HG02970 (cell line): ENCODE measurements around the gene GRAMD2B.

Experiments
- ATAC-seq: cut with Tn5 transposase; IDR thresholded peaks from one replicate; pipeline ENCODE4 v1.9.1; 2021; ENCODE audit warnings: mild to moderate bottlenecking, moderate library complexity, moderate number of reproducible peaks; ENCODE audit not compliant: unreplicated experiment, low FRiP score

Gene GRAMD2B

GRCh38 chr5:126471875-126472537 is 48.8 kb downstream of the GRAMD2B start:
- ATAC-seq, result no peak

GRCh38 chr5:126472538-126472889 is 49.3 kb downstream of the GRAMD2B start:
- ATAC-seq, result no peak

- ATAC-seq, result no peak
Measured at GRCh38 chr5:126477294-126478117, 54.3 kb downstream of the GRAMD2B start.

- no peak for ATAC-seq
Measured at GRCh38 chr5:126479810-126480209, 56.6 kb downstream of the GRAMD2B start.

DNA sequence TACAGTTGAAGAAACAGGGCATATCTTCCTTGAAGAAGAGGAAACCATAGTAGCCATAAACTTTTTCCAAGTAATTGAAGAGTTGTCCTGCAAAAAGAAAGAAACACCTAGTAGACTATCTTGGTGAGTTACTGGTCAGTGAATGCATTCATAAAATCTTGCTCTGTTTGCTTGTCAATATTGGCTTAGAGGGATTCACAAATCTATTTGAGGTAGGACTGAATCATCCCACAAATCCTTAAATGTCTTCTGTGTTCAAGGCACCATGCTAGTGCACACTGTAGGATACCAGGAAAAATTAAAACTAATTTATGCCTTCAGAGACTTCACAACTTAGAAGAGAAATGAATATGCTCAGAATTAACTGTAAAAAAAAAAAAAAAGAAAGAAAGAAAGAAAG is 57.6 kb downstream of the GRAMD2B start:
- no peak for ATAC-seq

- ATAC-seq, result no peak
Measured at GRCh38 chr5:126481243-126481642, 58.0 kb downstream of the GRAMD2B start.

GRCh38 chr5:126482591-126482990 is 59.4 kb downstream of the GRAMD2B start:
- no peak for ATAC-seq

DNA sequence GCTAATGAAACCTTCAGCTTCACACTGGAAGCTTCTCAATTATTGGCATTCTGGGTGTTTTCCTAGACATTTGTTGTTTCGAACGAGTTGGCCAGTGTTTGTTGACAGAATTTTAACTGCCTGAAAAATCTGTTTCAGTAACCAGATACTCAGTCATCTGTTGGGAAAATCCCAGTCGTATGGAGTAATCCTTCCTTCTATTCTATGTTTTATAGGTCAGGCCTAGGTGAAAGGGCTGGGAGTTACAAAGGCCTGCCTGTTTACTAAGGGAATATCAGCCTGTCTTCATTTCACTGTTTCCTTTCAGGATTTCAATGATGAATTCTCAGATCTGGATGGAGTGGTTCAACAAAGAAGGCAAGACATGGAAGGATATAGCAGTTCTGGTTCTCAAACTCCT is 59.9 kb downstream of the GRAMD2B start:
- no peak for ATAC-seq

GRCh38 chr5:126484253-126484652 is 61.0 kb downstream of the GRAMD2B start:
- ATAC-seq, result no peak

- ATAC-seq, result no peak
Measured at GRCh38 chr5:126486332-126486731, 63.1 kb downstream of the GRAMD2B start.

- no peak for ATAC-seq
Measured at GRCh38 chr5:126487596-126487995, 64.4 kb downstream of the GRAMD2B start.

DNA sequence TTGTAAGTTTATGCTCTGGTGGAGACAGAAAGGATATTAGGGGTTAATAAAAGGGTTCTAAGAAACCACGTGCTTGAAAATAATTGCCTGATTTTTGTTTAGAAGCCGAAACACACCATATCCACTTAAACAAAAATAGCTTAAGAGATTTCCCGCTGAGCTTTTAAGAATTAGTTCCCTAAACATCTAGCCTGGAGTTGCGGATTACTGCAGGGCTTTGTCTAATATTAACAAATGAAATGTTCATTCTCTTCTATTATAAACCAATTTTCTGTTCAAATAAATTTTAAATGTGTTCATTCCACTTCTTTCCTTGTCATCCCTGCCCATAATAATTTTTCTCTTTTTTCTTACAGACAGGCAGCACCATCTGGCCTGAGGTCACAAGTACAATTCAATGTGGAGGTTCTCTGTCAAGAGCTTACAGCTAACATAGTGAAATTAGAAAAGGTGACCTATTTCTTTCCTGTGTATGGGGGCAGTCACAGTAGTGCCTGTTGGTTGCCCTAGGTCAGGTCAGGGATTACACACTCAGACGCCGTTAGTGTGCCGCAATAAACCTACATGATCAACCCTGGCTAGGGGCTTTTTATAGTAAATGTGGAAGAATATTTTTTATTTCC is 65.3 kb downstream of the GRAMD2B start:
- no peak for ATAC-seq

- ATAC-seq, result no peak
Measured at GRCh38 chr5:126490167-126490940, 67.1 kb downstream of the GRAMD2B start.

DNA sequence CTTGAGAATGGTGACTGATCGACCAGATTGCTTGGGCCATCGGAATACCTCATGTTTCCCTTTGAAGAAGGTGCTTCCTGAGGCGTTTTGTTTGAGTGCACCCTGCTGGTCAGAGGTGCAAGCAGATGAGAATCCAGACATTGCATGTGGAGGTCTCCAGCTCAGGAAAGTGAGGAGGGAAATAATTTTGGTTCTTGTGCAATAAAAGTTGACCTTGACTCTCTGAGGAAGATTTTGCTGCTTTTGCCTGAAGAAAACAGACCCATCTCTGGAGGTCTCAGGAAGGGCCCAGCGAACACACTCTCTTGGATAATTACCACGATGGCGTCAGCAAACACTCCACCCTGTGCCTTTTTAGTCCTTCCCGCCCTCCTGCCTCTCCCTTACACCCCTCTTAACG is 69.7 kb downstream of the GRAMD2B start:
- no peak for ATAC-seq

DNA sequence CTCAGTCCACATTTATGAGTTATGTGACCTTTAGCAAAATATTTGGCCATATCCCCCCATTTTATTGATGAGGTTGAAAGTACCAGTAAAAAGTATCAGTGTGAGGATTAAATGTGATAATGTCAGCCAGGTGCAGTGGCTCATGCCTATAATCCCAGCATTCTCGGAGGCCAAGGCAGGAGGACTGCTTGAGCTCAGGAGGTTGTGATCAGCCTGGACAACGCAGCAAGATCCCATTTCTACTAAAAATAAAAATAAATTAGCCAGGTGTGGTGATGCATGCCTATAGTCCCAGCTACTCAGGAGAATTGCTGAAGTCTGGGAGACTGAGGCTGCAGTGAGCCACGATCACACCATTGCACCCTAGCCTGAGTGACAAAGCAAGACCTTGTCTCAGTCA is 71.2 kb downstream of the GRAMD2B start:
- no peak for ATAC-seq

- no peak for ATAC-seq
Measured at GRCh38 chr5:126497506-126497905, 74.3 kb downstream of the GRAMD2B start.

- no peak for ATAC-seq
Measured at GRCh38 chr5:126499278-126499677, 76.1 kb downstream of the GRAMD2B start.

GRCh38 chr5:126499853-126500342 is 76.7 kb downstream of the GRAMD2B start:
- no peak for ATAC-seq

GRCh38 chr5:126501448-126501847 is 78.2 kb downstream of the GRAMD2B start:
- ATAC-seq, result no peak

DNA sequence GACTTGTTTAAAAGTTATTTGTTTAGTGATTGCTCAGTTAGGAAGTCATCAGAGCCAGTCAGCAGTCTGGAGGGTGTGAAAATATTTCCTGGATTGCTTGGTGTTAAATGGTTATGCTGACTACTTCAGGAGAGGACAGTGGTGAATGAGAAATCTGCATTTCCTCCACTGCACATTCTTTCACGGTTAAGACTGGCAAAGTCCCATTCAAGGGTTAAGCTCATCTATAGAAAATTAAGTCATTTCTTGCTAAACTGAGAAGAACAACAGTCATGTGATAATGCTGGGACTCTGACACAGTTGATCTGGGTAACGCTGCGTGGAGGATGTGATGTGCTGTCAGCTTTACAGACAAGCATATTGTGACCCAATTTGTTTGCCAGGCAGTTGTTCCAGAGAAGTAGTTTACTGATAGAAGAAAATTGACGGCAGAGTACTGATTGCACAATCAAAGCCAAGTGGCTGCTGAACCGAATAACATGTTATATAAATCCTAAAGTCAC is 80.4 kb downstream of the GRAMD2B start:
- no peak for ATAC-seq

- ATAC-seq, result no peak
Measured at GRCh38 chr5:126506079-126506478, 82.9 kb downstream of the GRAMD2B start.
